Activated CD8-positive, alpha-beta memory T cell treated with anti-CD3 and anti-CD28 coated beads, Interleukin-2, amount 50 U/mL, for 4 hours (primary cell): ENCODE results near the gene WSCD1.

Experiments used
- DNase-seq: peaks from one replicate; pipeline ENCODE4 v3.0.0-alpha.2; 2020

The WSCD1 gene

GRCh38 chr17:6069539-6070429, at the start of gene WSCD1:
Gene WSCD1, plus strand, starts transcription at chr17:6070379. Its CDS starts 10,280 bp downstream, at chr17:6080659.
- DNase-seq = no peak

DNA sequence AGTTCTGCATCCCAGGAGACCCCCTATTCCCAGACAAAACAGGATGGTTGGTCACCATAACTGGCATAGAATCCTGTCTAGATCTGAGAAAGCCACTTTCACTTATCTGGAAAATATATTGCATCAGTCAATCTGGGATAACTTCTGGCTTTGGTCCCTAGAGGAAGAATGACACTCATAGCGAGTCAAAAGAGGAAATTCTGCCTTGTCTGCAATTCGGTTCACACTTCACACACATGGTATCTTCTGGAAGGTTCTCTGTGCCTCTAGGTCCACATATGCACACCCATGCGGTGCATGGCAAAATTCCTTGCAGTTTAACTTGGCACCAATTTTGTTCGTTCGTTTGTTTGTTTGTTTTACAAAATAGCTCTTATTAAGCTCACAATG, 49.2 kb upstream of the WSCD1 start:
- no peak for DNase-seq

DNA sequence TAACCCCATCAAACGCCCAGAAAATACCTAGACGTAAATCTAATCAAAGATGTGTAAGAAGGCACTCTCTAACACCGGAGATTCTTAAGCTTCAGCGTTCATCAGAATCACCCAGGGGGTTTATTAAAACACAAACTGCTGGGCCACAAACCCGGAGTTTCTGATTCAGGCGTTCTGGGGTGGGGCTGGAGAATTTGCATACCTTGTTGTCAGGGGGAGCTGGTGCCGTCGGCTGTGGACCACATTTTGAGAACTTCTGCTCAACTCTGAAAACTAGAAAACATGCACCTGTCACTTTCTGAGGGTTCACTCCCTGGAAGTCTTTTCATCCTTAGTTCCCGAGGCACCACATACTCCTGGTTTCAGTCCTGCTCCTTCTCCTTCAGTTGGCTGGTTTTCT, 48.6 kb upstream of the WSCD1 start:
- no peak for DNase-seq

DNA sequence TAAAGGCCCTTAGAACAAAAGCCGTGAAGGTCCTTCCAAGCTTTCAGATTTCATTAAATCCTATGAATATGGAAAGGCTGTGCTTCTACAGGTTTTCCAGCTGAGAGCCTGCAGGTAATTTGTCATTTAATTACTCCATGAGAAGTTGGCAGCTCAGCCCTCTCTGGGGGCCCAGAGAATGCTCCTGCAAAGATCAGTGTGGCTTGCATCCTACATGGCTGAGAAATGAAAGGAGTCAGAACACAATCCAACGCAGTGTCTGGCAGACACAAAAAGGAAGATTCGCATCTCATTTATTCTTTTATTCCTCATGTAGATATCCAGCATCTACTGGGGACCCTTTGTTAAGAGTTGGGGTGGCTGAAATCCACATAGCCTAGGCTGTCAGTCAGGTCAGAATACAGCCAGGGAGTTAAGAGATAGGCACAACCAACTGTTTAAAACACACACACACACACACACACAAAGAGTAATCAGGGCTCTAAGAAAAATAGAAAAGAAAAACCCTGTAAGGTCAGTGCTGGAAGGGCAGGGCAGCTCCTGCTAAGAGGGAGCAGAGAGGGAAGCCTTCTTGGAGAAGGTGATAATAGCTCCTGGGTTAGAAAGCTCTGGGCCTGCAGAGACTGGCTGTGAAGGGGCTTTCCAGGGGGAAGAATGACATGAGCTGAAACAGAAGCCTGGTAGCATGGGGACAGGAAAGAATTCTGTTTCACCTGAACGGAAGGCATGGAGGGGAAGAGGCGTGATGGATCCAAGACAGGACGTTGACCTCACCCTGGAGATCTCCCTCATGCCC, 46.9 kb upstream of the WSCD1 start:
- DNase-seq = no peak

GRCh38 chr17:6024576-6024975, 45.6 kb upstream of the WSCD1 start:
- DNase-seq = no peak

DNA sequence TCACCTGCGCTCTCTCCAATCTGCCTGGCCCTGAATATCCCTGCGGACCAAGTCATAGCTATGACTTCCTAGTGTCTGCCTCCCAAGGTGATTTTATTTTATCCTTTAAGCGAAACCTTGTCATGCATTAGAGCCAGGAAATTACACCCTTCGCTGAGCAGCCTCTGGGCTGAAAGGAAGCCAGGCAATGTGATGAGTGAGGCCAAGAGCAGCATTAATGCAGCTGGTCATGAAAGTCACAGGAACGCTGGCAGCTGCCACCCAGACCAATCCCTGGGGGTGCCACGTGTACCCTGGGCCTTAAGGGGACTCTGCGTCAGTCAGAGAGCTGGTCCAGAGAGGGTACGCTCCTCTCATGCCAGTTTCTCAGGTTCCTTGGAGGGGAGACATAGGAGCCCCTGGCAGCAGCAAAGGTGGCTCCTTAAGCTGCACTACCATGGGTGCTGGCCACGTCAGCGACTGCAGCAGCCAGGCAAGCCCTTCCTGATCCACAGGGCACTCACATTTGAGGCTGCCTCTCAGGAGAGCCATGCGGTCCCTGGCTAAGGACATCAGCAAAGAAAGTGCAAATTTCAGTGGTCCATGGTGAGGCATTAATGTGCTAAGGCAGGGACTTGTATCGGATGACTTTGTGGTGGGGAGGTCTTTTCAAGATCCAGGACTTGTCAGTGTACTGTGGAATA, 42.7 kb upstream of the WSCD1 start:
- no peak for DNase-seq

- no peak for DNase-seq
These were observed 41.9 kb upstream of the WSCD1 start for GRCh38 chr17:6028294-6028693.

DNA sequence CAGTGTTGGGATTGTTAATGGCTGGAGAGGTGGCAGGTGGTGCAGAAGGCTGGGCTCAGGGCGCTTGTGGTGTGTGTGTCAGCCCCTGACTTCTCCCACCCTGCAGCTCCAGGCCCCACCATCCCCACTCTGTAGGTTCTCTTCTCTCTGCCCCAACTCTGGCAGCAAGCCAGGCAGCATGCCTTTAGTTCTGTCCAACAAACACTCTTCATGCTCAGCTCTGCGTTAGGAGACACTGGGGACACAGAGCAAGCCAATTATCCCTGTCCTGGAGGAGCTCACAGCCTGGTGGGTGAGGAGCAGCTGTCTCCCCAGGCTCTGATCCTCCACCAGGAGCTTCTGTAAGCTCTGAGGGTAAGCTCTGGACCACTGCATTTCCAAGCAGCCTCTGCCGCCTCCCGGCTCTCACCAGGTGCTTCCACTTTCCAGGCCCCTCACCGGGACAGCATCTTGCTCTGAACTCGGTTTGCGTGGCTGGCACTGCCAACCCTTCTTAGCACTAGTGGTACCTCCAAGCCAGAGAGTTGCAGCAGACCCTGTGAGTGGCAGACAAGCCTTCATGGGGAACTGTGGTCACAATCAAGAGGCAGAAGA, 34.3 kb upstream of the WSCD1 start:
- no peak for DNase-seq

DNA sequence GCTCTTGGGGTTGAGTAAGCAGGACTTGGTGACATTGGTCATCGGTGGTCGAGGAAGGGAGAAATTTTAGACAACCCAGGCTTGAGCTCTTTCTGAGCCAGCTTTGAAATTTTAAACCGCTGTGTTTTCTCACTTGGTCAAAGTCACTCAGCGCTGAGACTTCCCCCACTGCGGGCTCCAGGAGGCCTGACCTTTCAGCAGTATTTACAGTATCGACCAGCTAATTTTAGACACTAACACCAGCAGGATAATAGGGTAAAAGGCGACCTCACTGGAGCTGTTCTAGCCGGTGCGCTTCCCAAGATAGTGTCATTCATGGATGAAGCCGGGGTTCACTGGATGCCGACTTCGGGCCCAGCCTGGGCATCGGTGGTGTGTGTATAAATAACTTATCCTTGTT, 29.7 kb upstream of the WSCD1 start:
- no peak for DNase-seq

DNA sequence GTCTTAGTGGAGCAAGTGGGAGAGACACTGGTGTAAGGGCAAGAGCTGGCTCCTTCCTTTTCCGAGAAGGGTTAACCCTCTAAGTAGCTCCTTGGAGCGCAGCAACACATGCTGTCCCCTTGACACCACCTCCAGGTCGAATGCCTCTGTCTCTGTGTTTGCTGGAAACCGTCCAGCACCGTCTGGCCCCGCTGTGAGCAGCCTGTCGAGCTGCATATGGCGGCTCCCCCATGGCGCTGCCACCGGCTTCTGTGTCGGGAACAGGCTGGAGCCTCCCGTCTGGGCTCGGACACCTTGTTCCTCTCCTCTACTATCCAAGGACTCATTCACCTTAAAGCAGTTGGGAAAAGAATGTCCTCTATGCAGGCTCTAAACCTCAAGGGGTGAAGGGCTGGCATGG, 28.9 kb upstream of the WSCD1 start:
- no peak for DNase-seq

DNA sequence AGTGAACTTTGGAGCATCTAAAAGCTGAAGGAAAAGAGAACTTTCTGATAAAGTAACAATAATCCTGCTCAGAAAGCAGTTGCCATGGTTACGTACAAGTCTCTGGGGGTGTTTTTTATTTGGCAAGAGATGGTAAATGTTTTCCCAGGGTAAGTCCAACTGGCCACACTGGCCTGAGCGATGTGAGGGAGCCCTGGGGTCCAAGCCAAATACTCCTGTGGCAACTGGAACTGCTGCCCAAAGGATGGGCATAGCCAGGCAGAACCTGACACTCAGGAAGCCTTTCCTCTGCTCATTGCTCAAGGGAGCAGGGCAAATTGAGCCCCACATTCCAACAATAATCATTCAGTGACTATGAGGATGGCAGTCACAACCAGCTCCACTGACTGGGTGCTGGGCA, 26.8 kb upstream of the WSCD1 start:
- DNase-seq = no peak

DNA sequence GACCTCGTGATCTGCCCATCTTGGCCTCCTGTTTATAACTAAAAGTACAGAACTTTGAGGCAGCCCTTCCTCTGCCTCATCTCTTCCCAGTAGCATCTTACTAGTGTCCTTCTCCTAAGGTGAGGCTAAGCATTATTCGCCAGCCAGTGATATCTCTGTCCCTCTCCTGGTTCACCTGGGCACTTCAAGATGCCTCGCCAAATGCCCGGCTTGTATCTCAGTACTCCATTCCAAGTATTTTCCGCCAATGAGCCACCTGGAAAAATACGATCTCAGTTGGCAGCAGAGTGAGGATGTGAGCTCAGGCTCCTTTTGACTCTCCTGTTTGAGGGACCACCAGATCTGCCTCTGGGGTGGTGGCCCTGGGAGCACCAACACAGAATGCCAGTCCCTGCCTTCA, 25.9 kb upstream of the WSCD1 start:
- DNase-seq = no peak

DNA sequence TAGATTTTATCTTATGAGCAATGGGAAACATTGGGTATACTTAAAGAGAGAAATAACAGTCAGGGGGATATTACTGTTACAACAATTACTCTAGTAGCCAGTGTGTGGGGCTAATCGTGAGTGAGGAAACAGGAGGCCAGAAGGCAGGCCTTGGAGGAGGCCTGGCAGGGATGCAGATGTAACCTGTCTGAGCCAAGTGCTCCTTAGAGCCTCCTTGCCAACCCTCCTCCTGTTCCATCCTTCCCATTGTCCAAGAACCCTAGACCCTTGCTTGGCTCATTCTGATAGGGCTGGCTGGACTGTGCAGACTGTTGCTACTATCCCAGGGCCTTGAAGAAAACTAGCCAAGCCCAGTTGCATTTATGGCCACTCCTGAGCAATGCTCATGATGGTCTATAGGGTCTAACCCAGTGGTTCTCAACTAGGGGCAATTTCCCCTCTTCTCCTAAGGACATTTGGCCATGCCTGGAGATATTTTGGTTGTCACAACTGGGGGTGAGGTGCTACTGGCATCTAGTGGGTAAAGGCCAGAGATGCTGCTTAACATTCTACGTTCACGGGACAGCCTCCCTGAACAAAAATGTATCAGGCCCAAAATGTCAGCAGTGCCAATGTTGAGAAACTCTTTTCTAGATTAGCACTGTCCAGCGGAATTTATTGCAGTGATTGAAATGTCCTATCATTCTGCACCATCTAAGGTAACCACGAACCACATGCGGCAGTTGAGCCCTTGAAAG, 24.4 kb upstream of the WSCD1 start:
- DNase-seq = no peak

- DNase-seq = no peak
These were observed 23.7 kb upstream of the WSCD1 start for GRCh38 chr17:6046431-6046830.

DNA sequence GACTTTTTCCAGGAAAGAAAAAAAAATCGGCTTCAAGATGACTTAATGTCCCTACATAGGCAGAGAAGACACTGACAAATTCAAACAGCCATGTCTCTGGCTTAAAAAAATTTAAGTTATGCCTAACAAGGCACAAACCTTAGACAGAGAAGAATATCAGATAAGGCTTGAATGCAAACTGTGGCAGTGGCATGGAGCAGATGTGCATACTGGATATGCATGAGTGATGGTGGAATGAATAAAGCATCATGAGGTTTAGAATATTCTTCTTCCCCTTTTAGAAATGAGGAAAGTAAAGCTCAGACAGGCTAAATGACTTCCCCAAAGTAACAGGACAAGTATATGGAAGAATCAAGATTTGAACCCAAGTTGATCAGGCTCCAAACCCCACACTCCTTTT, 23.2 kb upstream of the WSCD1 start:
- DNase-seq = no peak

- no peak for DNase-seq
These were observed 22.2 kb upstream of the WSCD1 start for GRCh38 chr17:6047966-6048365.

DNA sequence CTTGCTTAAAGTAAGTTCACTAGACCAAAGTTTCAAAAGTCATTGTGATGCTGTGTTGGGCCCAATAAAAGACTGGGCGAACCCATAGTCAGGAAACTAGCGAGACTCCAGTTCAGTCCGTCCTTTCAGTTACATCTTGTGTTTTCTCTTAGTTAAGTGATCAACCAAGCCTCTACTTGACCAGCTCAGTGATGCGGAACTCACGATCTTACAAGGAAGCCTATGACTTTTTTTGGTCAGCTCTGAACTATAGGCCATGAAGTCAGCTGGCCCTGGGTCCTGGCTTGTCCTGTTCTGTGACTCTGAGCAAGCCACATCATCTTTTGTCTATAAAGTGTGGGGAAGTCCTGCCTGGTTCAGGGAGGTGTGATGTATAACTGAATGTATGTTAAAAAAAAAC, 21.7 kb upstream of the WSCD1 start:
- DNase-seq = no peak

- DNase-seq = no peak
These were observed 17.3 kb upstream of the WSCD1 start for GRCh38 chr17:6052926-6053325.

DNA sequence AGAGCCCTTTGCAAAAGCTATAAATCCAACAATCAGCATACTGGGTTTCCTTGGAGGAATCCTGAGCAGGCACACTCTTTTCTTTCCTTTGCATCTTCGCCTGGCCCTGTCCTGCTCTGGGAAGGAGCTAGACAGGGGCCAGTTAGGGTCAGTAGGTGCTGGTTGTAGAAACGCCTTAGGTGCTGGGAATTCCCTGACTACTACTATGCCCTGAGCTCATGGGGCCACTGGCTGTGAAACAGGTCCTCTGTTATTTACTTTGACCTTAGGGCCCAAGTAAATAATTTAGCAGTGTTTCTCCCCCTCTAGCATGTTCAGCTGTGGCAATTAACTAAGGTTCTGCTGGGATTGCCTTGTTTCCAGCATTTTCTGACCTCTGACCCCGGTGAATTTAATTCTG, 15.8 kb upstream of the WSCD1 start:
- no peak for DNase-seq

GRCh38 chr17:6056104-6056503, 14.1 kb upstream of the WSCD1 start:
- DNase-seq = no peak

GRCh38 chr17:6057562-6057961, 12.6 kb upstream of the WSCD1 start:
- DNase-seq = no peak

DNA sequence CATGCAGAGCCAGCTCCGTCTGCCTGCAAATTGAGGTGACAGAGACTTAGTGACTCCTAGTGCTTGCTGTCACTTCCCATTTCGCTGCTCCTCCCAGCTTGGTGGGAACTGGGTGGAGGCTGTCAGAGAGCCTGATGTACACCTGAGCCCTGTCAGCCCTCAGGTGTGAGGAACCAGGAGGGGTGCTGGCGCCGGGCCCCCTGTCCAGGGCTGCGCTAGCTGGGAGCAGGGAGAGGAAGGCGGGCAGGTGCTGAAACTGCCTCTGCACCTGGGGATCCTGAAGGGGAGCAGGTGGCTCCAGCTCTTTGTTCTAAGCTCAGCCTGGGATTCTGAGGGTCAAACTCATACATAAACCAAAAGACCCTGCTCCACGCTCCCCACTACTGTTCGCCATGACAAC, 10.8 kb upstream of the WSCD1 start:
- DNase-seq = no peak

- no peak for DNase-seq
These were observed 8.9 kb upstream of the WSCD1 start for GRCh38 chr17:6061290-6061689.
